Lower leg skin (tissue), 3 donors: ENCODE measurements around the gene TNIK.

Experiments used
- POLR2A ChIP-seq, 2 donors: fragments of 450-650 bp; IDR thresholded peaks; one replicate each; pipeline ENCODE4 v1.6.1; 2016 to 2017; ENCODE audit warnings: antibody characterized with exemption in 2 of 2, mild to moderate bottlenecking in 1 of 2, moderate library complexity in 1 of 2
- TF ChIP-seq, protein P1 (sequence below), 3 donors: fragments of 450-650 bp; IDR thresholded peaks; one replicate each; pipeline ENCODE4 v1.5.1; 2016; ENCODE audit warnings: antibody characterized with exemption in 3 of 3, mild to moderate bottlenecking in 3 of 3, moderate library complexity in 2 of 3

DNA sequence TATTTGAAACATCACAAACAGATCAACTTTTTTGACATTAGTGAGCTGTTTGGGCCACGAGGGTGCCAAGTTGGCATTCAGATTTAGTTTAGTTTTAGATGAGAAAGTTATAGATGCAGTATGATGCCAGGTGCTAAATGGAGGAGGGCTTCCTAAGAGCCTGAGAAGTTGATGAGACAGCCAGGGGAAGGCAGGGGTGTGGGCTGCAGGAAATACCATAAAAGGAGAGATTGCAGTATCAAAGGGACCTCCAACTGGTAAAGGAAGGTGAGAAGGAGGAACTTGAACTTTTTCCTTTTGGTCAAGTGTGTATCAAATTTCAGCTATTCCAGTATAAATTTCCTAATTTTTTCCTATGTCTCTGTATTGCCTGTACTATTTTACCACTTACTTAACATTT, 2.0 kb upstream of the TNIK start:
- TF ChIP-seq, protein P1, sequence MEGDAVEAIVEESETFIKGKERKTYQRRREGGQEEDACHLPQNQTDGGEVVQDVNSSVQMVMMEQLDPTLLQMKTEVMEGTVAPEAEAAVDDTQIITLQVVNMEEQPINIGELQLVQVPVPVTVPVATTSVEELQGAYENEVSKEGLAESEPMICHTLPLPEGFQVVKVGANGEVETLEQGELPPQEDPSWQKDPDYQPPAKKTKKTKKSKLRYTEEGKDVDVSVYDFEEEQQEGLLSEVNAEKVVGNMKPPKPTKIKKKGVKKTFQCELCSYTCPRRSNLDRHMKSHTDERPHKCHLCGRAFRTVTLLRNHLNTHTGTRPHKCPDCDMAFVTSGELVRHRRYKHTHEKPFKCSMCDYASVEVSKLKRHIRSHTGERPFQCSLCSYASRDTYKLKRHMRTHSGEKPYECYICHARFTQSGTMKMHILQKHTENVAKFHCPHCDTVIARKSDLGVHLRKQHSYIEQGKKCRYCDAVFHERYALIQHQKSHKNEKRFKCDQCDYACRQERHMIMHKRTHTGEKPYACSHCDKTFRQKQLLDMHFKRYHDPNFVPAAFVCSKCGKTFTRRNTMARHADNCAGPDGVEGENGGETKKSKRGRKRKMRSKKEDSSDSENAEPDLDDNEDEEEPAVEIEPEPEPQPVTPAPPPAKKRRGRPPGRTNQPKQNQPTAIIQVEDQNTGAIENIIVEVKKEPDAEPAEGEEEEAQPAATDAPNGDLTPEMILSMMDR (IDR thresholded peaks at IDR 0.05), result no peak
- no peak for TF ChIP-seq POLR2A (IDR thresholded peaks at IDR 0.05)
